PC-9 (cell line): Measurements from ENCODE around the gene TTC28.

Experiments
- EZH2 ChIP-seq: fragments of 200-600 bp; sonication (generic); IDR thresholded peaks from 2 replicates; pipeline ENCODE4 v1.8.0; 2017; ENCODE audit warnings: antibody characterized with exemption, low read depth
- TF ChIP-seq, protein P1 (sequence below): fragments of 200-600 bp; sonication (generic); conservative IDR thresholded peaks from 2 replicates; pipeline ENCODE4 v1.6.1; 2017; ENCODE audit warnings: mixed run types, antibody characterized with exemption, mild to moderate bottlenecking, moderate library complexity

DNA sequence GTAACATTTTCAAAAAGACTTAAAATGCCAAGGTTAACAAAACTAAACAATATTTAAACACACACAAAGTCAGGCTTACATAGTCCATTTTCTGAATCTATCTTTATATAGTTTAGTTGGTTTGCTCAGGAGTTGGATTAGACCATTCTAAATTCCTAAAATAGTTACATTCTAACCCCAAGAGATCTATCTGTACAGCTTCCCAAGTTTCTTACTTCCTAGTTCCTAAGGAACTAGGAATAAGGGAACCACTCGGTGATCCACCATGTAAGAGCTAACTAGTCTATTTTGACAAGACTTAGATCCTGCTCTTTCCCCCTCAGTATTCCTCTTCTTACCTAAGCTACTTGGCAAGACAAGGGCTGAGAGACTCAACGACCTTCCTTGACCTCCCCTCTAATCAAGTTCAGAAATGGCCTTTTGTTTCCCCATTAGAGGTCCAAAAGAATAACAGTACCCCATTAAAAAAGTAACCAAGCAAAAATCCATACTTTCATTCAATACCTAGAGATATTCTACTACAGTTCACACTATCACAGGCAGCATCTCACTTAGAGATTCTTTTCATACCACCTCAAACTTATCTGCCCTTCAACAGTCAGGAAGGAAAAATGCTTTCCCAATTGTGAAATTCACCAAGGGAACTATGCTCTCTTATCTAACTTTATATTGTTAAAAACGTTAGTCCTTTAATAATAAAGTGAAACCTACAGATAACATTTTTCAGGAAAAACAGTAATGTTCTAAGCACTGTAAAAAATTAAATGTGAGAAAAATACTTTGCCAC lies 253.1 kb downstream of the TTC28 start:
- TF ChIP-seq, protein P1, sequence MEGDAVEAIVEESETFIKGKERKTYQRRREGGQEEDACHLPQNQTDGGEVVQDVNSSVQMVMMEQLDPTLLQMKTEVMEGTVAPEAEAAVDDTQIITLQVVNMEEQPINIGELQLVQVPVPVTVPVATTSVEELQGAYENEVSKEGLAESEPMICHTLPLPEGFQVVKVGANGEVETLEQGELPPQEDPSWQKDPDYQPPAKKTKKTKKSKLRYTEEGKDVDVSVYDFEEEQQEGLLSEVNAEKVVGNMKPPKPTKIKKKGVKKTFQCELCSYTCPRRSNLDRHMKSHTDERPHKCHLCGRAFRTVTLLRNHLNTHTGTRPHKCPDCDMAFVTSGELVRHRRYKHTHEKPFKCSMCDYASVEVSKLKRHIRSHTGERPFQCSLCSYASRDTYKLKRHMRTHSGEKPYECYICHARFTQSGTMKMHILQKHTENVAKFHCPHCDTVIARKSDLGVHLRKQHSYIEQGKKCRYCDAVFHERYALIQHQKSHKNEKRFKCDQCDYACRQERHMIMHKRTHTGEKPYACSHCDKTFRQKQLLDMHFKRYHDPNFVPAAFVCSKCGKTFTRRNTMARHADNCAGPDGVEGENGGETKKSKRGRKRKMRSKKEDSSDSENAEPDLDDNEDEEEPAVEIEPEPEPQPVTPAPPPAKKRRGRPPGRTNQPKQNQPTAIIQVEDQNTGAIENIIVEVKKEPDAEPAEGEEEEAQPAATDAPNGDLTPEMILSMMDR = no peak
- no peak for TF ChIP-seq EZH2
